ENCODE results near the gene IFITM5. TPM values are rescaled to one million over a fixed set of nuclear protein-coding genes. Genes with fewer than 3 reads are reported as not detected.
A peak's percentile ranks its signal among the peaks of the same experiment; 100 is the strongest.

IFITM5 gene
- total and polyA plus RNA-seq, 9 of the 15 experiments (the other 6 are each of a cell fraction or from before 2014, with no cell fraction given): 0.19 TPM; not detected in 8

DNA sequence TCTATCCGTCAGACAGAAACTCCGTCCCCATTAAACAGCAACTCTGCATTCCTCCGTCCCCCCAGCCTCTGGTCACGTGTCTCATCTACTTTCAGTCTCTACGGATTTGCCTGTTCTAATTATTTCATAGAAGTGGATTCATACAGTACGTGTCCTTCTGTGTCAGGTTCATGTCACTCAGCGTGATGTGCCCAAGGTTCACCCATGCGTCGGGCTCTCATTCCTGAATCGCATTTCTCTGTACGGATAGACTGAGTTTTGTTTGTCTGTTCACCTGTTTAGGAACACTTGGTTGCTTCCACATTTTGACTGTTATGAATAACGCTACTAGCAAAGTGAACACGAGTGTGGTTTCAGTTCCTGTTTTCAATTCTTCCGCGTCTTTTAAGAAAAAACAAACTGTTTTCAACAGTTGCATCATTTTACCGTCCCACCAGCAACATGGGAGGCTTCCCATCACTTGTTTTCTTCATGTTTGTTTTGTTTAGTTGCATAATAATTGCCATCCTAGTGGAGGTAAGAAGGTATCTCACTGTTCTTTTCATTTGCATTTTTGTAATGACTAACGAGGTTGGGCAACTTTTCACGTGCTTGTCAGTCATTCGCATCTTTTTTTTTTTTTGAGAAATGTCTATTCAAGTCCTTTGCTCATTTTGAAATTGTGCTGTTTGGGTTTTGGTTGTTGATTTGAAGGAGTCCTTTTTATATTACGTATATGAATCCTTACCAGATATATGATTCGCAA, 30.0 kb downstream of the IFITM5 start (continued):
- TF ChIP-seq, protein P1, sequence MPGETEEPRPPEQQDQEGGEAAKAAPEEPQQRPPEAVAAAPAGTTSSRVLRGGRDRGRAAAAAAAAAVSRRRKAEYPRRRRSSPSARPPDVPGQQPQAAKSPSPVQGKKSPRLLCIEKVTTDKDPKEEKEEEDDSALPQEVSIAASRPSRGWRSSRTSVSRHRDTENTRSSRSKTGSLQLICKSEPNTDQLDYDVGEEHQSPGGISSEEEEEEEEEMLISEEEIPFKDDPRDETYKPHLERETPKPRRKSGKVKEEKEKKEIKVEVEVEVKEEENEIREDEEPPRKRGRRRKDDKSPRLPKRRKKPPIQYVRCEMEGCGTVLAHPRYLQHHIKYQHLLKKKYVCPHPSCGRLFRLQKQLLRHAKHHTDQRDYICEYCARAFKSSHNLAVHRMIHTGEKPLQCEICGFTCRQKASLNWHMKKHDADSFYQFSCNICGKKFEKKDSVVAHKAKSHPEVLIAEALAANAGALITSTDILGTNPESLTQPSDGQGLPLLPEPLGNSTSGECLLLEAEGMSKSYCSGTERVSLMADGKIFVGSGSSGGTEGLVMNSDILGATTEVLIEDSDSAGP (CRISPR knock-in tag; IDR thresholded peaks at IDR 0.05): no peak
- TF ChIP-seq, protein P2, sequence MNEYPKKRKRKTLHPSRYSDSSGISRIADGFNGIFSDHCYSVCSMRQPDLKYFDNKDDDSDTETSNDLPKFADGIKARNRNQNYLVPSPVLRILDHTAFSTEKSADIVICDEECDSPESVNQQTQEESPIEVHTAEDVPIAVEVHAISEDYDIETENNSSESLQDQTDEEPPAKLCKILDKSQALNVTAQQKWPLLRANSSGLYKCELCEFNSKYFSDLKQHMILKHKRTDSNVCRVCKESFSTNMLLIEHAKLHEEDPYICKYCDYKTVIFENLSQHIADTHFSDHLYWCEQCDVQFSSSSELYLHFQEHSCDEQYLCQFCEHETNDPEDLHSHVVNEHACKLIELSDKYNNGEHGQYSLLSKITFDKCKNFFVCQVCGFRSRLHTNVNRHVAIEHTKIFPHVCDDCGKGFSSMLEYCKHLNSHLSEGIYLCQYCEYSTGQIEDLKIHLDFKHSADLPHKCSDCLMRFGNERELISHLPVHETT (CRISPR knock-in tag; conservative IDR thresholded peaks at IDR 0.05 in 1 of 2, IDR thresholded peaks at IDR 0.05 in 1 of 2): 0 out of 4 replicates have a peak, but pooled peaks of 1 of the 2 experiments have one; percentile 16
- TF ChIP-seq, protein P3, sequence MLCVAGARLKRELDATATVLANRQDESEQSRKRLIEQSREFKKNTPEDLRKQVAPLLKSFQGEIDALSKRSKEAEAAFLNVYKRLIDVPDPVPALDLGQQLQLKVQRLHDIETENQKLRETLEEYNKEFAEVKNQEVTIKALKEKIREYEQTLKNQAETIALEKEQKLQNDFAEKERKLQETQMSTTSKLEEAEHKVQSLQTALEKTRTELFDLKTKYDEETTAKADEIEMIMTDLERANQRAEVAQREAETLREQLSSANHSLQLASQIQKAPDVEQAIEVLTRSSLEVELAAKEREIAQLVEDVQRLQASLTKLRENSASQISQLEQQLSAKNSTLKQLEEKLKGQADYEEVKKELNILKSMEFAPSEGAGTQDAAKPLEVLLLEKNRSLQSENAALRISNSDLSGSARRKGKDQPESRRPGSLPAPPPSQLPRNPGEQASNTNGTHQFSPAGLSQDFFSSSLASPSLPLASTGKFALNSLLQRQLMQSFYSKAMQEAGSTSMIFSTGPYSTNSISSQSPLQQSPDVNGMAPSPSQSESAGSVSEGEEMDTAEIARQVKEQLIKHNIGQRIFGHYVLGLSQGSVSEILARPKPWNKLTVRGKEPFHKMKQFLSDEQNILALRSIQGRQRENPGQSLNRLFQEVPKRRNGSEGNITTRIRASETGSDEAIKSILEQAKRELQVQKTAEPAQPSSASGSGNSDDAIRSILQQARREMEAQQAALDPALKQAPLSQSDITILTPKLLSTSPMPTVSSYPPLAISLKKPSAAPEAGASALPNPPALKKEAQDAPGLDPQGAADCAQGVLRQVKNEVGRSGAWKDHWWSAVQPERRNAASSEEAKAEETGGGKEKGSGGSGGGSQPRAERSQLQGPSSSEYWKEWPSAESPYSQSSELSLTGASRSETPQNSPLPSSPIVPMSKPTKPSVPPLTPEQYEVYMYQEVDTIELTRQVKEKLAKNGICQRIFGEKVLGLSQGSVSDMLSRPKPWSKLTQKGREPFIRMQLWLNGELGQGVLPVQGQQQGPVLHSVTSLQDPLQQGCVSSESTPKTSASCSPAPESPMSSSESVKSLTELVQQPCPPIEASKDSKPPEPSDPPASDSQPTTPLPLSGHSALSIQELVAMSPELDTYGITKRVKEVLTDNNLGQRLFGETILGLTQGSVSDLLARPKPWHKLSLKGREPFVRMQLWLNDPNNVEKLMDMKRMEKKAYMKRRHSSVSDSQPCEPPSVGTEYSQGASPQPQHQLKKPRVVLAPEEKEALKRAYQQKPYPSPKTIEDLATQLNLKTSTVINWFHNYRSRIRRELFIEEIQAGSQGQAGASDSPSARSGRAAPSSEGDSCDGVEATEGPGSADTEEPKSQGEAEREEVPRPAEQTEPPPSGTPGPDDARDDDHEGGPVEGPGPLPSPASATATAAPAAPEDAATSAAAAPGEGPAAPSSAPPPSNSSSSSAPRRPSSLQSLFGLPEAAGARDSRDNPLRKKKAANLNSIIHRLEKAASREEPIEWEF (CRISPR knock-in tag; IDR thresholded peaks at IDR 0.05): peak; percentile 4; the same call in 1 of the 2 replicates
- no peak for TF ChIP-seq PYGO2 (tag; IDR thresholded peaks at IDR 0.05)
- no peak for TF ChIP-seq ZNF41 (CRISPR knock-in tag; conservative IDR thresholded peaks at IDR 0.05)
- TF ChIP-seq MAFK (IDR thresholded peaks at IDR 0.05; ENCODE audit: low read length): peak; percentile 21
- TF ChIP-seq NCOA4 (IDR thresholded peaks at IDR 0.05; ENCODE audit: partially characterized antibody): no peak
- TF ChIP-seq NRF1 (conservative IDR thresholded peaks at IDR 0.05 in 1 of 2, IDR thresholded peaks at IDR 0.05 in 1 of 2): no peak; a peak in 1 of 4 replicates
- no peak for TF ChIP-seq SREBF1 (IDR thresholded peaks at IDR 0.05; ENCODE audit: borderline replicate concordance, low read depth, low read length)
- no peak for TF ChIP-seq HMG20B (CRISPR knock-in tag; IDR thresholded peaks at IDR 0.05)
- TF ChIP-seq FOXJ2 (tag; IDR thresholded peaks at IDR 0.05): peak; percentile 83
- TF ChIP-seq HDAC8 (tag; IDR thresholded peaks at IDR 0.05): no peak
- TF ChIP-seq NFXL1 (CRISPR knock-in tag; IDR thresholded peaks at IDR 0.05): no peak
- TF ChIP-seq KDM5B (IDR thresholded peaks at IDR 0.05; ENCODE audit: insufficient replicate concordance, low read depth, low read length): peak; percentile 49
- no peak for TF ChIP-seq ZNF124 (CRISPR knock-in tag; IDR thresholded peaks at IDR 0.05)
- TF ChIP-seq SNIP1 (IDR thresholded peaks at IDR 0.05; ENCODE audit: low read depth): no peak
- no peak for TF ChIP-seq NFE2L1 (tag; IDR thresholded peaks at IDR 0.05; ENCODE audit: borderline replicate concordance, low read depth)
- no peak for TF ChIP-seq SREBF2 (CRISPR knock-in tag; IDR thresholded peaks at IDR 0.05)
- TF ChIP-seq PHF20 (IDR thresholded peaks at IDR 0.05; ENCODE audit: partially characterized antibody): no peak
- TF ChIP-seq ZBED1 (IDR thresholded peaks at IDR 0.05): no peak
- no peak; the same call in none of the 2 replicates for TF ChIP-seq NBN (IDR thresholded peaks at IDR 0.05; ENCODE audit: low read depth)

All from K562 (cell line).